ENCODE results near the gene PPP4R4.

Gene PPP4R4

GRCh38 chr14:94127330-94127729, 46.8 kb upstream of the PPP4R4 start:
- Histone ChIP-seq H3K27me3 (replicated peaks) (no peaks in the 10 kb centered on the region), H3K27ac (no peak overlapping the region), H3K4me3 (ENCODE audit: low read depth, low read length) (no peak overlapping the region), H3K36me3 (replicated peaks) (no peaks in the 10 kb centered on the region)
- in situ Hi-C loops (cut with HindIII; ENCODE audit: low pct_ligation_motif_present, low sequenced_read_pairs), result no loop called here
- no peak for DNase-seq
- TF ChIP-seq, protein P1, sequence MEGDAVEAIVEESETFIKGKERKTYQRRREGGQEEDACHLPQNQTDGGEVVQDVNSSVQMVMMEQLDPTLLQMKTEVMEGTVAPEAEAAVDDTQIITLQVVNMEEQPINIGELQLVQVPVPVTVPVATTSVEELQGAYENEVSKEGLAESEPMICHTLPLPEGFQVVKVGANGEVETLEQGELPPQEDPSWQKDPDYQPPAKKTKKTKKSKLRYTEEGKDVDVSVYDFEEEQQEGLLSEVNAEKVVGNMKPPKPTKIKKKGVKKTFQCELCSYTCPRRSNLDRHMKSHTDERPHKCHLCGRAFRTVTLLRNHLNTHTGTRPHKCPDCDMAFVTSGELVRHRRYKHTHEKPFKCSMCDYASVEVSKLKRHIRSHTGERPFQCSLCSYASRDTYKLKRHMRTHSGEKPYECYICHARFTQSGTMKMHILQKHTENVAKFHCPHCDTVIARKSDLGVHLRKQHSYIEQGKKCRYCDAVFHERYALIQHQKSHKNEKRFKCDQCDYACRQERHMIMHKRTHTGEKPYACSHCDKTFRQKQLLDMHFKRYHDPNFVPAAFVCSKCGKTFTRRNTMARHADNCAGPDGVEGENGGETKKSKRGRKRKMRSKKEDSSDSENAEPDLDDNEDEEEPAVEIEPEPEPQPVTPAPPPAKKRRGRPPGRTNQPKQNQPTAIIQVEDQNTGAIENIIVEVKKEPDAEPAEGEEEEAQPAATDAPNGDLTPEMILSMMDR (IDR thresholded peaks at IDR 0.05; ENCODE audit: low read depth, low read length, missing control alignments), result no peak

GRCh38 chr14:94128216-94128839, 45.8 kb upstream of the PPP4R4 start:
- DNase-seq, result no peak
- Histone ChIP-seq H3K4me3 (ENCODE audit: low read depth, low read length) (no peak overlapping the region), H3K36me3 (replicated peaks) (no peaks in the 10 kb centered on the region), H3K27ac (no peak overlapping the region), H3K27me3 (replicated peaks) (no peaks in the 10 kb centered on the region)
- in situ Hi-C loops (cut with HindIII; ENCODE audit: low pct_ligation_motif_present, low sequenced_read_pairs), result no loop called here
- TF ChIP-seq, protein P1 (IDR thresholded peaks at IDR 0.05; ENCODE audit: low read depth, low read length, missing control alignments), result no peak

DNA sequence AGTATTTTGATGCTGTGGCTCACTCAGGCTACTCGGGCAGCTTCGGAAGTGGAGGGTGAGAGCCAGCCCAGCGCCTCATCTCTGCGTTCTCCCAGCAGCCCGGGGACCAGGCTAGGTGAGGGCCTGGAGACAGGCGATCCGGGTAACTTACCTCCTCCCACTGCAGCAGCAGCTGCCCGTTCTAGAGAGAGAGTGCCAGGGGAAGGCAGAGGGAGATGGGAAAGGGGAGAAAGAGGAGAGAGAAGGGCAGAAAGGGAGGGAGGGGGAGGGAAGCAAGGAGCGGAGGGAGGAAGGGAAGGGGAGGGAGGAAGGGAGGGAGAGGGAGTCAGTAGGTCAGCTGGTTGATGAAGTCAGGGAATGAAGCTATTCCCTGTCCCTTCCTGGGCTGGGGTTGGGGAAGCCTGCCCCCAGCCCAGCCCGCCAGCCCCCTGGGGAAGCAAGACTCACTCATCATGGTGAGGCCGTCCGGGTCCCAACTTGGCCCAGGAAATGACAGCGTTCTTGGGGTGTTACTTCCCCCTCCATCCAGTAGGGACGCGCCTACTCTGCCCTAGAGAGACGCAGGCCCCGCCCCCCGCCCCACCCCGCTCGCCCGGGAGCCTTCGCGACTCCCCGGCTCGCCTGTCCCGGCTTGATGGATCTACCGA, 44.9 kb upstream of the PPP4R4 start, which contains the start of gene IFI27L2:
TSS of gene IFI27L2 (minus strand) at position 494 of the 647 bp plus-strand sequence. CDS start at position 454, 40 bp downstream.
- no peaks in the 10 kb centered on the region for H3K36me3 ChIP-seq (replicated peaks)
- peak within 1 kb of the TSS; percentile 70 for H3K4me3 ChIP-seq (ENCODE audit: low read depth, low read length)
- no peaks in the 10 kb centered on the region for H3K27me3 ChIP-seq (replicated peaks)
- in situ Hi-C loops (cut with HindIII; ENCODE audit: low pct_ligation_motif_present, low sequenced_read_pairs), result no loop called here
- peak; percentile 78 for DNase-seq
- peak within 1 kb of the TSS; percentile 3 for H3K27ac ChIP-seq
- TF ChIP-seq, protein P1 (IDR thresholded peaks at IDR 0.05; ENCODE audit: low read depth, low read length, missing control alignments), result peak; percentile 39

DNA sequence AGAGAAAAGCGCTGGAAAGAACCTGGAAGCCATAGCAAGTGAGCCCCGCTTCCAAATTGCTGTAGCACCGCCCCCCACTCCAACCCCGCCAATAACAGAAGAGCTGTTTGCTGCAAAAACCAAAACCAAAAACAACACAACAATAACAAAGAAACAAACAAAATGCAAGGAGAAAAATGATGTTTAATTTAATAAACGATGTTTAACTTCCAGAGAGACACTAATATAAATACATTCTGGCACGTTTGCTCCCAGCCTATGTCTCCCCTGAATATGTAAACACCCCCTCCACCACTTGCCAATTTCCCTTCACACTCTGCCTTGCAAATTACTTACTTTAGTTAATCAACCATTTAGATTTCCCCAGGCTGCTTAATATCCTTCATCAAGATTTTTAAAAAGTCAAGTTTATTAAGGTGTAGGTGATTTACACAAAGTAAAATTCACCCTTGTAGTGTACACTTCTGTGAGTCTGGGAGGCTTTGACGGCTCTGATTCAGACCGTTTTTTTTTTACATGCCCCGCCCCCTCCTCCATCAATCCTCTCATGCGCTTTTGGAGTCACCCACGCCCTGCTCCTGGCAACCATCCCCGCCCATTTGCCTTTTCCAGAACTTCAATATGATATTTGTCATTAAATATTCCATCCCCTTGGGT, 44.2 kb upstream of the PPP4R4 start:
- peak overlapping the region; percentile 70 for H3K4me3 ChIP-seq (ENCODE audit: low read depth, low read length)
- no peaks in the 10 kb centered on the region for H3K27me3 ChIP-seq (replicated peaks)
- TF ChIP-seq, protein P1 (IDR thresholded peaks at IDR 0.05; ENCODE audit: low read depth, low read length, missing control alignments), result no peak
- peak; percentile 35 for DNase-seq
- in situ Hi-C loops (cut with HindIII; ENCODE audit: low pct_ligation_motif_present, low sequenced_read_pairs), result no loop called here
- no peaks in the 10 kb centered on the region for H3K36me3 ChIP-seq (replicated peaks)
- no peak overlapping the region for H3K27ac ChIP-seq

DNA sequence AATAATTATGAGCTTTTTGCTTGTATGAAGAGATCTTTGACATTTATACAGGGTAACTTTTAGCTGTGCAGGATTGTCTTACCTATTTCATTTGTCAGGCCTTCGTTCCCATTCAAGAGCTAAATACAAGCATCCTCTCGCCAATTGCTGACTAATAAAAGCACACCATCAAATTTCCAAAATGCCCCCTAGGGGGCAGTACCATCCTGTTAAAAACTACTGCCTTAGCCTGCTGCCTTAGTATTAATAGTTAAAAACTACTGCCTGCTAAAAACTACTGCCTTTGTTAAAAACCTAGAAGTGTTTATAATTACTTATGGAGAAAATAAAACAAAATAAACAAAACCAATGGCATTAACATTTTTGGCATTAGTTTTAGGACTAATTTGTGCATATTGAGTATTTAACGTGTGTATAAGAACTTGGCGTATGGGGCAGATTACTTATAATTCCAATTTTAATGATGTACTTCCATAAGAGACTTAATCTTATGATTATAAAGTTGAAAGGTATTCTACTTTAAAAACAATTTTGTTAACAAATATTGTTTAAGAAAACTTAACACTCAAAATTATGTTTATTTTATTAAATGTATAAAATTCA, 41.7 kb upstream of the PPP4R4 start:
- in situ Hi-C loops (cut with HindIII; ENCODE audit: low pct_ligation_motif_present, low sequenced_read_pairs), result no loop called here
- no peak overlapping the region for H3K4me3 ChIP-seq (ENCODE audit: low read depth, low read length)
- DNase-seq, result peak; percentile 64
- no peaks in the 10 kb centered on the region for H3K36me3 ChIP-seq (replicated peaks)
- TF ChIP-seq, protein P1 (IDR thresholded peaks at IDR 0.05; ENCODE audit: low read depth, low read length, missing control alignments), result peak; percentile 77
- H3K27ac ChIP-seq, result no peak overlapping the region
- H3K27me3 ChIP-seq (replicated peaks), result no peaks in the 10 kb centered on the region
